NCI-H2196 treated with DMSO at 0.1 percent for 48 hours (cell line): ENCODE results near the gene ITGA7.

Source experiments
- DNase-seq: peaks from one replicate; lab custom pipeline; 2025; ENCODE audit not compliant: unreplicated experiment; lab: John Stamatoyannopoulos, UW

The ITGA7 gene

GRCh38 chr12:55685671-55686070, 22.0 kb downstream of the ITGA7 start:
- no peak for DNase-seq

DNA sequence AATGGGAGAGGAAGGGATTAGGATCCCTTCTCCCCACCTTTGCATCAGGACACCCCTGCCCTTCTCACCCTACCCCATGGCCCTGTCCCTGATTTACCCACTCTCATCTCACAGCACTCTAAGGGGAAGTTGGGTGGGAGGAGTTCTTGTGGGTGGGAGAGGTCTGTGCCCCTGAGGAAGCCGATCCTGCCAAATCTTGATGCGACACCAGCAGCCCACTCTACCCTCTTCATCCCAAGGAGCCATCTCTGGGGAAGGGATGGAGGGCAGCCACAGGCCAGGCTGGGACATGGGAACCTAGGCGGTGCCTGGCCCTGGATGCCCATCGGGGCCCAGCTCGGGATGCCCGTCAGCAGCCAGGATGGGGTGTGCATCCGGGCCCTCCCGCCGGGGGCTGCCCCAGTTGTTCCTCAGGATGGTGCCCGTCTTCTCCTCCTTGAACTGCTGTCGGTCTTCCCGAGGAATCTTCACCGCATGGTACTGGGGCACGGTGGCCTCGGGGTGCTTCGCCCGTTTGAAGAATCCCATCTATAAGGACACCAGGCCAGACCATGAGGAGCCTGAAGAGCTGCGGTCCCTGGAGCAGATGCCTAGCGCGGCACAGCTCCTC, 22.8 kb downstream of the ITGA7 start:
- no peak for DNase-seq

- no peak for DNase-seq
Measured at GRCh38 chr12:55683676-55684075, 24.0 kb downstream of the ITGA7 start.

GRCh38 chr12:55682087-55682796, 25.5 kb downstream of the ITGA7 start:
- DNase-seq = no peak

DNA sequence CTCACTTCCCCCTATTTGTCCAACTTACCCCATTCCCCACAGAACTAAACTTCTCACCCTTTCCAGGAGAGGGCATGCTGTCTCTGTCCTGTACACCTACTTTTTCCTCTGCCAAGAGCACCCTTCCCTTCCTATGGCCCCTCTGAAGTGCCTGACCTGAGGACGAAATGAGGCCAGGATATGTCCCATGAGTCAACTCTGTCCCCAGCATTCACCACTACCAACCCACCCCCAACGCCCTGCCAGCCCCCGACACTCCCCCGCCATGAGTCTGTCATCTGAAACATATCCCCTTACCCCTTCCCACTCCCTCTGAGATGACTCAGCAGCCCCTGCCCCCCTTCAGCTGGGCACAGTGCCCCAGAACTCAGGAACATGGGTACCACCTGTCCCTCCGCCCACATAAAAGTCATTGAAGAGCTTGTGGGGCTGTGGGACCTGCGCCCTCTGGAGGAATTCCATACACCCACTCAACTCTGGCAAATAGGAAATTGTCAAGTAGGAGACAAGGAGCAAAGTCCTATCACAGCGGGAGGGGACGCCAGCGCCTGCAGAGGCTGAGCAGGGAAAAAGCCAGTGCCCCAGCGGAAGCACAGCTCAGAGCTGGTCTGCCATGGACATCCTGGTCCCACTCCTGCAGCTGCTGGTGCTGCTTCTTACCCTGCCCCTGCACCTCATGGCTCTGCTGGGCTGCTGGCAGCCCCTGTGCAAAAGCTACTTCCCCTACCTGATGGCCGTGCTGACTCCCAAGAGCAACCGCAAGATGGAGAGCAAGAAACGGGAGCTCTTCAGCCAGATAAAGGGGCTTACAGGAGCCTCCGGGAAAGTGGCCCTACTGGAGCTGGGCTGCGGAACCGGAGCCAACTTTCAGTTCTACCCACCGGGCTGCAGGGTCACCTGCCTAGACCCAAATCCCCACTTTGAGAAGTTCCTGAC, 26.3 kb downstream of the ITGA7 start:
- no peak for DNase-seq

- DNase-seq = no peak
Measured at GRCh38 chr12:55679691-55680090, 28.0 kb downstream of the ITGA7 start.

GRCh38 chr12:55676707-55677106, 31.0 kb downstream of the ITGA7 start:
- DNase-seq = no peak

GRCh38 chr12:55675666-55676065, 32.0 kb downstream of the ITGA7 start:
- no peak for DNase-seq

DNA sequence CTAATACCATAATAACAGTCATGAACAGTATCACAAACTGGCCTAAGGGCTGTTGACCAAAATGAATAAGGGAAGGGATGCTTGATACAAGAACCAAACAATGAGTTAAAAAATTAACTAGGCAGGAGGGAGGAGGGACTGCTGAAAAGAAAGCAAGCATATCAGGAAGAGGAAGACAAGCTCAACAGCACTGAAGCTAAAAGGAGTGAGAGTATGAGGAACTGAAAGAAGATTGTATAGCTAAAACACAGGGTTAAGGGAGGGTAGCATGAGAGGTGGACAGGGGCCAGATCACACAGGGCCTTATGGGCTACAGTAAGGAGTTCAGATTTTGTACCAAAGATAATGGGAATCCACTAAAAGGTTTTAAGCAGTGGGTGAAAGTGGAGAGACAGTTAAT, 34.1 kb downstream of the ITGA7 start:
- DNase-seq = no peak

GRCh38 chr12:55671746-55672145, 36.0 kb downstream of the ITGA7 start:
- DNase-seq = no peak

- no peak for DNase-seq
Measured at GRCh38 chr12:55670276-55670675, 37.4 kb downstream of the ITGA7 start.

DNA sequence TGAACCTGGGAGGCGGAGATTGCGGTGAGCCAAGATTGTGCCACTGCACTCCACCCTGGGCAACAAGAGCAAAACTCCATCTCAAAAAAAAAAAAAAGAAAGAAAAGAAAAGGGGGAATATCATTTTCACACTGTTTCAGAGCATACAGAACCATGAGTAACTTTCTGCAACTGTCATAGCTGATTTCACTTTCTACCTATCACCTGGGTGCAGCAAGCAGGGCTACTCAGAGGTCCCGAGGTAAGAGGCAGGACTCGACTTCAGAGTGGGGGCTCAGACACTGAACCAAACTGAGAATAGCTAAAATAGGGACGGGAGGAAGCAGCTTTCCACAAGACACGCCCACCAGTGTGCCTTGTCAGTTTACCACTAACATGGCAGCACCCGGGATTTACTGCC, 41.2 kb downstream of the ITGA7 start:
- no peak for DNase-seq

- DNase-seq = no peak
Measured at GRCh38 chr12:55664826-55665225, 42.9 kb downstream of the ITGA7 start.

GRCh38 chr12:55663391-55663790, 44.3 kb downstream of the ITGA7 start:
- DNase-seq = no peak

- DNase-seq = no peak
Measured at GRCh38 chr12:55659486-55660385, 48.0 kb downstream of the ITGA7 start.

GRCh38 chr12:55658635-55659391, 48.9 kb downstream of the ITGA7 start:
- no peak for DNase-seq

DNA sequence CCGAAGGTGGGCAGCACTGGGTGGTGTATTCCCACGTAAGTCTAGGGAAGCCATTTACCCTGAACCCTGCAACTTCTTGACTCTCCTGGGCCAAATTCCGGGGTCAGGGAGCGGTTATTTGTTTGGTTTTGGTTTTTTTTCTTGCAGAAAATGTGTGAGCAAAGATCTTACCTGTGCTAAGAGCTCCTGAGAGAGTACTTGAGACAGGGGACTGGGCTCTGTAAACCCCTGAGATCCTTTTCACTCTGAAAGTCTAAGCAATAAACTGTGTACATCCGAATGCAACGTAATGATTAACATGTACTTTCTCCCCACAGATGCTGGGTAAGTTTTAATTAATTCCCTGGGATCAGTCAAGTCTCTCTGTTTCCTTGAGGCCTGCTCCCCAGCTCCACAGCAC, 49.5 kb downstream of the ITGA7 start:
- DNase-seq = no peak

DNA sequence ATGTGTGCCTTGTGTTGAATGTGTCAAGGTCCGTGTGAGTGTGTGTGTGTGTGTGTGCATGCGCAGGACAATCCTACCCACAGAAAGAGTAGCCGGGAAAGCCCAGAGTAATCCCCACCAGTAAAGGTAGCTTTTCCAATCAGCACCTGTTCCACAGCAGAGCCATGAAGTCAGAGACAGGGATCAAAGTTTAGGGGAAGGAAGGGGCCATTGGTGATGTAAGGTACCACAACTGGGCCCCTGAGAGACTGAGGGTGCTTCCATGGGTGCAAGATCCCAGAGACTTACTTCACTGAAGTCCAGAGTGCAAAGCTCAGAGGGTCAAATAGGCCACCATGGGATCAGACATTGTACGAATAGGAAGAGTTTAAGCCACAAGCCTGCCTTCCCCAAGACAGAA, 50.5 kb downstream of the ITGA7 start:
- DNase-seq = no peak

DNA sequence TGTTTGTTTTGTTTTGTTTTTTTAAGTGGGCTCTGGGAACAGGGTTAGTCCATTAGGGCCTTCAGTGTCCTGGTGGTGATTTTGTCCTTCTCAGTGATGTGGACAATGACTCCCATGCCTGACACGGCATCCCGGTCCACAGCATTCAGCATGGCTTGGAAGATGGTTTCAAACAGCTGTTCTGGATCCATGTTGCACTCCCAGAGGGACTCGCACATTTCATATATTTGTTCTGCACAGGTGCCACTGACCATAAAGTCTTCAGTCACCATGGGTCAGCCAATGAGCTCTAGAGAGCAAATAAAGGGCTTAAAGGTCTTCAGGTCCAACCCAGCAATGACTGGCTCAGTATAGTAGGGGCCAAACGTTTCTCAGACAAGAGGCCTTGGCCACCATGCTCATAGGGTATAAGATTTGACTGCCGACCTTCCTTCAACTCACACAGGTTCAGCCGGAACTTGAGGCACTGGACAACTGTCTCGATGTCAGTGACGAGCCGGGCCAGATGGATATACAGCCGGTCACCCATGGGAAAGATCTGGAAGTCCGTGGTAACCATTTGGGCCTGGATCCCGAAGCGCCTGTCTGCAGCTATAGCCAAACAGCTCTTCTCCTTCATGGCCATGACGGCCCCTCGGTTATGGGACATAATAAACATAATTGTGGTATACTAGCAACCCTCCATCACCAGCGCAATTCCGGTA, 53.0 kb downstream of the ITGA7 start:
- no peak for DNase-seq

GRCh38 chr12:55653031-55653430, 54.7 kb downstream of the ITGA7 start:
- no peak for DNase-seq
